Heart left ventricle (tissue), 13 donors: ENCODE data around the gene MRPL12.

Experiments
- POLR2A ChIP-seq, 2 donors: fragments of 450-650 bp; IDR thresholded peaks; one replicate each; pipeline ENCODE4 v1.6.1; 2017; ENCODE audit warnings: antibody characterized with exemption in 2 of 2, mild to moderate bottlenecking in 2 of 2, moderate library complexity in 2 of 2
- TF ChIP-seq, protein P1 (sequence below), 12 donors: fragments of 200-600 bp; sonication (generic) in 4 of 12; IDR thresholded peaks; one replicate each; pipeline versions ENCODE4 v1.5.0 to v1.8.0; 2018 to 2022; ENCODE audit warnings: antibody characterized with exemption in 12 of 12, mild to moderate bottlenecking in 5 of 12
- donor health status: ischemic (EF 13 %, LVEDD 7.1; RV severe dilation, severe dysfunction).
- donor health status: DM: no; HTN: yes; CAD: no.
- donor health status: DM: no; HTN: no; CAD: no.
- donor health status: ischemic (EF 25% LVEDD 6.9; RV normal size, moderate dysfunction).
- donor health status: ischemic (EF 25% LVEDD 5.7; RV mildly dilated, moderate dysfunction).
- donor health status: ischemic (EF 35%, LVEDD 5.7; RV mildly dilated, moderate dysfunction).
- donor health status: nonischemic (EF 11% LVEDD 7.7; RV severe dilation, severe dysfunction).
- donor health status: DM: yes; HTN: yes; CAD: no.
- donor health status: PGD.
- donor health status: ischemic (EF 29% LVEDD 5.4; RV normal size, mild dysfunction).
- donor health status: nonischemic (EF 23%, LVEDD 6.1; RV moderate dilation, normal function).

DNA sequence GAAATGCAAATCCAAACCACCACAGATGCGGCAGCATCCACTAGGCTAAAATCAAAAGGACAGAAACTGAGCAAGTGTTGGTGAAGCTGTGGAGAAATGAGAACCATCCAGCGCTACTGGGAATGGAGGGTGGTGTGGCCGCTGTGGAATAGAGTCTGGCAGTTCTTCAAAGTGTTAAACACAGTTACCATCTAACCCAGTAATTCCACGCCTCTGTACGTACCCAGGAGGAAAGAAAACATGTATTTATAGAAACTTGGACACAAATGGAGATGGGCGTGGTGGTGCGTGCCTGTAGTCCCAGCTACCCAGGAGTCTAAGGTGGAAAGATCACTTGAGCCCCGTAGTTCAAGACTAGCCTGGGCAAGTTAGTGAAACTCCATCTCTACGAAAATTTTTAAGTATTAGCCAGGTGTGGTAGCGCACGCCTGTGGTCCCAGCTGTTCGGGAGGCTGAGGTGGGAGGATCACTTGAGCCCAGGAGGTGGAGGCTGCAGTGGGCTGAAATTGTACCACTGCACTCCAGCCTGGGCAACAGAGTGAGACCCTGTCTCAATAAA is 20.6 kb downstream of the MRPL12 start:
- TF ChIP-seq, protein P1, sequence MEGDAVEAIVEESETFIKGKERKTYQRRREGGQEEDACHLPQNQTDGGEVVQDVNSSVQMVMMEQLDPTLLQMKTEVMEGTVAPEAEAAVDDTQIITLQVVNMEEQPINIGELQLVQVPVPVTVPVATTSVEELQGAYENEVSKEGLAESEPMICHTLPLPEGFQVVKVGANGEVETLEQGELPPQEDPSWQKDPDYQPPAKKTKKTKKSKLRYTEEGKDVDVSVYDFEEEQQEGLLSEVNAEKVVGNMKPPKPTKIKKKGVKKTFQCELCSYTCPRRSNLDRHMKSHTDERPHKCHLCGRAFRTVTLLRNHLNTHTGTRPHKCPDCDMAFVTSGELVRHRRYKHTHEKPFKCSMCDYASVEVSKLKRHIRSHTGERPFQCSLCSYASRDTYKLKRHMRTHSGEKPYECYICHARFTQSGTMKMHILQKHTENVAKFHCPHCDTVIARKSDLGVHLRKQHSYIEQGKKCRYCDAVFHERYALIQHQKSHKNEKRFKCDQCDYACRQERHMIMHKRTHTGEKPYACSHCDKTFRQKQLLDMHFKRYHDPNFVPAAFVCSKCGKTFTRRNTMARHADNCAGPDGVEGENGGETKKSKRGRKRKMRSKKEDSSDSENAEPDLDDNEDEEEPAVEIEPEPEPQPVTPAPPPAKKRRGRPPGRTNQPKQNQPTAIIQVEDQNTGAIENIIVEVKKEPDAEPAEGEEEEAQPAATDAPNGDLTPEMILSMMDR (IDR thresholded peaks at IDR 0.05) = no peak
- TF ChIP-seq POLR2A (IDR thresholded peaks at IDR 0.05) = no peak
